ENCODE data around the gene HSD17B8.

HSD17B8 gene

GRCh38 chr6:33171016-33171879 lies 33.2 kb upstream of the HSD17B8 start:
- in situ Hi-C loops (cut with MboI; ENCODE audit: low sequenced_read_pairs): no loop called here

- in situ Hi-C loops (cut with MboI; ENCODE audit: low sequenced_read_pairs): no loop called here
These were observed 32.4 kb upstream of the HSD17B8 start for GRCh38 chr6:33171880-33172687.

GRCh38 chr6:33172688-33173534 lies 31.5 kb upstream of the HSD17B8 start:
- in situ Hi-C loops (cut with MboI; ENCODE audit: low sequenced_read_pairs): no loop called here

DNA sequence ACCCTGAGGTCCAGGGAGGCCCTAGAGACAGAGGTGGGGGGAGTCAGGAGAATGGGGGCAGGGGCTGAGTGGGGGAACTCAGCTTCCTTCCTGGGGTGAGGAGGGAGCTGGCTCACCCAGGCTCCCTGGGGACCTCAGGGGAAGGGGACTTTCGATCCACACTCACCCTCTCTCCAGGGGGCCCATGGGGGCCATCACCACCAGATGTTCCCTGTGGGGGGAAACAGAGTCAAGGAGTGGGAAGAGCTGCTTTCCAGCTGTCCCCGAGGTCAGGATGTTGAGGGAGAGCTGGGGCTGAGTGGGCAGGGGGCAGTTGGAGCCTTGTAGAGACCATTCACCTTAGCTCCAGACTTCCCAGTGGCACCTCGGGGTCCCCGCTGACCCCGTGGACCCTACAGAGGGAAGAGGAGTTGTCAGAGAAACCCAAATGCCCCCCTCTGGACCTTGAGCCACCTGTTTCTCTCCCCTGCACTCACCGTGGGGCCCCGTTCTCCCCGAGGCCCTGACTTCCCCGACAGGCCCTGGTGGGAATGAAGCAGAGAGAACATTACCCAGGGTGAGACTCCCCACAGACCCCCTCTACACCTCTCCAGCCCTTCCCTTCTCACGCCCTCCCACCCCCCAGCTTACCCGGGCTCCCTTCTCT lies 30.8 kb upstream of the HSD17B8 start:
- in situ Hi-C loops (cut with MboI; ENCODE audit: low sequenced_read_pairs): no loop called here

GRCh38 chr6:33174784-33175183 lies 29.7 kb upstream of the HSD17B8 start:
- in situ Hi-C loops (cut with MboI; ENCODE audit: low sequenced_read_pairs): no loop called here

GRCh38 chr6:33175436-33176069 lies 28.9 kb upstream of the HSD17B8 start:
- in situ Hi-C loops (cut with MboI; ENCODE audit: low sequenced_read_pairs): no loop called here

DNA sequence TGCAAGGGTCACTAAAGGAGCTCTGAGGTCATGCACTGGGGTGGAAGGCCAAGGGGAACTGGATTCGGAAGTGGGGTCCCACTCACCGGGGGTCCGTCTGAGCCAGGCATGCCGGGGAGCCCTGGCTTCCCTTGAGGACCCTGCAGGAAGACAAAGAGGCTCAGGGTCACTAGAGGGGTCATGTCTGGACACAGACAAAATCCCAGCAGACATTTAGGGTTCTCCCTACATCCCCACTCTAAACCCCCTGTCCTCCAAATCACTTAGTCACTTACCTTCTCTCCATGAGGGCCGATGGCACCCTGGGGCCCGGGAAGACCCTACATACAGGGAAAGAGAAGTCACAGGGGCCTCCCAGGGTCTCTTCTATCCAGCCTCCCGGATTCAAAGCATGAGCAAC lies 27.5 kb upstream of the HSD17B8 start:
- in situ Hi-C loops (cut with MboI; ENCODE audit: low sequenced_read_pairs): no loop called here

- in situ Hi-C loops (cut with MboI; ENCODE audit: low sequenced_read_pairs): no loop called here
These were observed 26.7 kb upstream of the HSD17B8 start for GRCh38 chr6:33177552-33178446.

DNA sequence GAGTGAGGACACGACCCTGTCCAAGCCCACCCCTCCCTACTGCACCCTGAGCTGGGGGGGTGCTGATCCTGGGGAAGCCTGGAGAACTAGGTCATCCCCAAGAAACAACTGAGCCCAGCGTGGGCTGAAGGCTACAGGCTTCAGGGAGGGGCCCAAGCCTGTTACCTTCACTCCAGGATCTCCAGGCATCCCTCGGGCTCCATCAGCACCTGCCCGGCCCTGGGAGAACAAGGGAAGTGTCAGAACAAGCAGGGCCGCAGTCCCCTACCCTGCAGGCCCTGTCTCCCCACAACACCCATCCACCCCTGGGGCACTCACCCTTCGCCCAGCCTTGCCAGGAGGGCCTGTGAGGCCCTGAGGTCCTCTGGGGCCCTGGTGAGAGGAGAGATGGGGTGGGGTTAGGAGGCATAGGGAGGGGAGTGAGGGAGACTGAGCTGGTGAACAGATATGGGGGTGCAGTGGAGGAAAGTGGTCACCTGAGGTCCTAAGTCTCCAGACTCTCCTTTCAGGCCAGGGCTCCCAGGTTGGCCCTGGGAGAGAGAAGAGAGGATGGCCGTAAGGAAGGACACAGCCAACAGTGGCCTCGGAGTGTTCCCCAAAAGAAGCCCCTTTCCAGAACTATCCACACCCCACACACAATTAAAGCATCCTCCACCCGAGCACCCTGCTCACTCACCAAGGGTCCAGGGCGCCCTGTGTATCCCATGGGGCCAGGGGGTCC lies 25.5 kb upstream of the HSD17B8 start:
- in situ Hi-C loops (cut with MboI; ENCODE audit: low sequenced_read_pairs): no loop called here

GRCh38 chr6:33181141-33181540 lies 23.3 kb upstream of the HSD17B8 start:
- in situ Hi-C loops (cut with MboI; ENCODE audit: low sequenced_read_pairs): no loop called here

- in situ Hi-C loops (cut with MboI; ENCODE audit: low sequenced_read_pairs): no loop called here
These were observed 21.3 kb upstream of the HSD17B8 start for GRCh38 chr6:33183071-33183683.

GRCh38 chr6:33185190-33185589 lies 19.3 kb upstream of the HSD17B8 start:
- in situ Hi-C loops (cut with MboI; ENCODE audit: low sequenced_read_pairs): no loop called here

DNA sequence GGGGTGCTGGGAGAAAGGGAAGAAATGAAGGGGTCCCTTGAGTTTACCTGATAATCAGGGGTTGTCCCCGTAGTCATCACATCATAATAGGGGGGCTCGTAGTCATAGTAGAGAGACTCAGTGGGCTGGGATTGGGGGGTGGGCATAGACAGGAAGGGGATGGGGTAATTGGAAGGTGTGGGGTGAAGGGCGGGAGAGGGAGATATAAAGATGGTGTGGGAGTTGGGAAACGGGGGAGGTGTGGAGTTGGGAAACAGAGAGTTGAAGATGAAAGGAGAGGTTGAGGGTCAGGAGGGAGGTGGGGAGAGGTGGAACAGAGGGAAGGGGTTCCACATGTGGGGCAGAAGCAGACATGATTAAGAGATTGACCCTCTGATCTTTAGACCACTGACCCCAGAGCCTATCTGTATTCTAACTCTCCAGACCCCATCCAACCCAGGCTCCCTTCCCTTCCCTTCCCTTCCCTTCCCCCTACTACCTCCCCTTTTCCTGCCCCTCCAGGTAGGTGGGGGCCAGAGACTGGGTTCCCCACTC lies 18.7 kb upstream of the HSD17B8 start:
- in situ Hi-C loops (cut with MboI; ENCODE audit: low sequenced_read_pairs): no loop called here

- in situ Hi-C loops (cut with MboI; ENCODE audit: low sequenced_read_pairs): no loop called here
These were observed 16.6 kb upstream of the HSD17B8 start for GRCh38 chr6:33187809-33188208.

GRCh38 chr6:33189164-33189563 lies 15.3 kb upstream of the HSD17B8 start:
- in situ Hi-C loops (cut with MboI; ENCODE audit: low sequenced_read_pairs): no loop called here

DNA sequence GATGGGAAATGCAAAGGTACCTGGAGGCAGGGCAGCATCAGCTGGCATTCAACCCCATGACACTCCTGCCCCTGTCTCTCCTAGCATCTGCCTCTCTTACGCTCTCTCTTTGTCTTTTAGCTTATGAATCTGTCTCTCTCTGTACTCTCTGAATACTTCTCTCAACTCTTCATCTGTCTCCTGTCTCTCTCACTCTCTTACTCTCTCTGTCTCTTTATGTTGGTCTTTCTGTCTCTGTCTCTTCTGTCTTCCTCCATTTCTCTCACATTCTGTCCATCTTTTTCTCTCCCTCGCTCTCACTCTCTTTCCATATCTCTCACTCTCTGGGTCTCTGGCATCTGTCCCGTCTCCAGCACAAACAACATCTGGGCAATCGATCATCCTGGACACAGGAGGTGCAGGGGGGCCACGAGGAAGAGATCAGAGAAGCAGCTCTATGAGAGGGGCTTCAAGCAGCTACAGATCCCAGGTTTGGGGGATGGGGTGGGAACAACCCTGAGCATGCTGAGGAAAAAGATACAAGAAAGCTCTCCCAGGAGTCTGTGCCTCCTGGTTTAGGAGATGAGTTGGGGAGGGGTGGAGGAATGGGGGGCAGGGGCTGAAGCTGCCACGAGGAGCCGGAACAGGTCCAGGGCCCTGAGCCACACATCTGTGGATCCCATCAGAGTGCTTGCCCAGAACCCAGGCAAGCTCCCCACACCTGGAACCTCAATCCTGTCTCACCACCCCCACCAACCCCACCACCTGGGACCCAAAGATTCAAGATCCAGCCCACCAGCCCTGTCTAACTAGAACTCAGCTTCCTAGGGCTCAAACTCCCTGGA lies 14.6 kb upstream of the HSD17B8 start:
- in situ Hi-C loops (cut with MboI; ENCODE audit: low sequenced_read_pairs): no loop called here

DNA sequence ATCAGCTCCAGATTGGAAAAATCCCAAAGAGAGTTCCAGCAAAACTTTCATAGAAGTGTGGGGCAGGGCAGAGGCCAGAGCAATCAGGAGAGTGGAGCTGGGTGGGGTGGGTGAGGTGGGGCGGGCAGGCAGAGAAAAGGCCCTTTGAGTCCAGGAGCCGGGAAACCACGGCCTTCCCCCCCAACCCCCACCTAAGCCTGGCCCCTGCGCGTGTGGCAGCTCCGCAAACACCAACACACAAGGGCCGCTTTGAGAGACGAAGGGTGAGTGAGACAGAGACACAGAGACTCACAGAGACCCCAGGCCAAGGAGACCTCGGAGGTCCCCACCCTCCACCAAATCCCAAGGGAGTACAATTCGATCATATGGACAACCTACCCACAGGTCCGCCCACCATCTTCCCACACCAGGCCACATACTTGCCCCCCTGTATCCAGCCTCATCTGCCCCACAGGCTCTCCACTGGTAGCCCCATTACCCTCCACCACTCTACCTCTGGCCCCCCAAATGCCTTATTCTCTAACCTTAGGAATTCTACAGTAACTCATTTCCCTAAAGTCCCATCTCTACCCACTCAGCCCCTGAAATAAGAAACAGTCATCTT lies 13.8 kb upstream of the HSD17B8 start:
- in situ Hi-C loops (cut with MboI; ENCODE audit: low sequenced_read_pairs): no loop called here

Measured in HL-60/S4 treated with phorbol 12-myristate 13-acetate at 8.2 ng/mL for 4 days and 3 days (cell line).